GM18498 (cell line): ENCODE results near the gene TMEM267.
"Not testable (repeated sequence)": the region's sequence is repeated elsewhere in the genome, so short reads cannot be mapped to it uniquely, and the experiment has no call there.

ENCODE experiments used
- ATAC-seq: cut with Tn5 transposase; IDR thresholded peaks from one replicate; pipeline ENCODE4 v1.9.1; 2021; ENCODE audit warnings: mild to moderate bottlenecking, moderate library complexity; ENCODE audit not compliant: unreplicated experiment

Gene TMEM267

GRCh38 chr5:43483298-43484105 lies at the start of gene TMEM267:
Gene TMEM267 (minus strand): TSS chr5:43483865. CDS start chr5:43453969, 29,896 bp downstream.
- ATAC-seq, result peak; percentile 92

- ATAC-seq, result peak; percentile 45
These were observed 47.0 kb upstream of the TMEM267 start for GRCh38 chr5:43530648-43531047.

GRCh38 chr5:43523662-43524072 lies 40.0 kb upstream of the TMEM267 start:
- no peak for ATAC-seq

- ATAC-seq, result no peak
These were observed 37.0 kb upstream of the TMEM267 start for GRCh38 chr5:43520615-43521014.

GRCh38 chr5:43515678-43516048 lies 32.0 kb upstream of the TMEM267 start:
- no peak for ATAC-seq

- ATAC-seq, result peak; percentile 99
These were observed 31.4 kb upstream of the TMEM267 start, which contains the start of gene C5orf34 for GRCh38 chr5:43514816-43515677. Gene C5orf34 (minus strand): TSS chr5:43515148. CDS start chr5:43509339, 5,809 bp downstream.

GRCh38 chr5:43514471-43514815 lies 30.8 kb upstream of the TMEM267 start:
- peak; percentile 30 for ATAC-seq

GRCh38 chr5:43514025-43514424 lies 30.4 kb upstream of the TMEM267 start:
- ATAC-seq, result no peak

GRCh38 chr5:43511062-43511461 lies 27.4 kb upstream of the TMEM267 start:
- not testable (repeated sequence) for ATAC-seq

GRCh38 chr5:43498581-43498980 lies 14.9 kb upstream of the TMEM267 start:
- no peak for ATAC-seq

- no peak for ATAC-seq
These were observed 13.8 kb upstream of the TMEM267 start for GRCh38 chr5:43497311-43498104.

GRCh38 chr5:43491326-43491725 lies 7.7 kb upstream of the TMEM267 start:
- ATAC-seq, result no peak

GRCh38 chr5:43486353-43486752 lies 2.7 kb upstream of the TMEM267 start:
- no peak for ATAC-seq

- no peak for ATAC-seq
These were observed 1.7 kb upstream of the TMEM267 start for GRCh38 chr5:43485406-43485805.

- ATAC-seq, result peak; percentile 75
These were observed 613 bp upstream of the TMEM267 start for GRCh38 chr5:43484106-43484849.

- ATAC-seq, result no peak
These were observed 971 bp downstream of the TMEM267 start for GRCh38 chr5:43482490-43483297.

GRCh38 chr5:43469671-43470391 lies 13.8 kb downstream of the TMEM267 start:
- no peak for ATAC-seq

GRCh38 chr5:43467100-43467499 lies 16.6 kb downstream of the TMEM267 start:
- ATAC-seq, result no peak

- ATAC-seq, result not testable (repeated sequence)
These were observed 18.2 kb downstream of the TMEM267 start for GRCh38 chr5:43465455-43465854.
